ENCODE results near the gene TRPM5. TPM values are rescaled to one million over a fixed set of nuclear protein-coding genes. Genes with fewer than 3 reads are reported as not detected.

TRPM5 gene
- total and polyA plus RNA-seq, 5 experiments from 2014 or later = 0.60 to 0.69 TPM; not detected in 3

GRCh38 chr11:2460540-2461252 is 16.4 kb upstream of the TRPM5 start:
- Mint-ChIP-seq H3K36me3 (no peaks in the 10 kb centered on the region), H3K27me3 (no peaks in the 10 kb centered on the region), H3K9me3 (no peaks in the 10 kb centered on the region), H3K27ac (peak overlapping the region in 3 of 10 donors; percentile 47 to 53 (median 52)), H3K4me3 (no peak overlapping the region), H3K4me1 (peaks cover 40 to 67% (median 57%) of the 10 kb centered on the region in 4 donors)
- DNase-seq (no peak), ATAC-seq (no peak)
- POLR2A ChIA-PET = no interaction called here

GRCh38 chr11:2459796-2460531 is 15.7 kb upstream of the TRPM5 start:
- H3K36me3 Mint-ChIP-seq = no peaks in the 10 kb centered on the region
- ATAC-seq (no peak), DNase-seq (no peak)
- H3K27ac Mint-ChIP-seq = peak overlapping the region in 1 of 10 donors; percentile 20
- POLR2A ChIA-PET = interaction anchor here (1.2 kb wide), 1 partner anchor 12 kb away, joined by 3 read pairs; no protein-coding TSS in a partner anchor
- H3K4me3 Mint-ChIP-seq = no peak overlapping the region
- no peaks in the 10 kb centered on the region for H3K9me3 Mint-ChIP-seq
- H3K27me3 Mint-ChIP-seq = no peaks in the 10 kb centered on the region
- peaks cover 40 to 63% (median 51%) of the 10 kb centered on the region in 4 donors for H3K4me1 Mint-ChIP-seq

- ATAC-seq = peak in 1 of 2 donors; percentile 27
- Mint-ChIP-seq H3K4me3 (peak overlapping the region in 2 of 10 donors; percentile 1 to 22), H3K27ac (peak overlapping the region in 7 of 10 donors; percentile 34 to 79 (median 51))
Measured at GRCh38 chr11:2459016-2459725, 14.9 kb upstream of the TRPM5 start.

GRCh38 chr11:2458321-2458720 is 14.0 kb upstream of the TRPM5 start:
- Mint-ChIP-seq H3K27ac (peak overlapping the region in 2 of 10 donors; percentile 51 to 66), H3K9me3 (no peaks in the 10 kb centered on the region), H3K36me3 (peaks cover 0 to 4% (median 0%) of the 10 kb centered on the region in 3 donors), H3K4me1 (peaks cover 30 to 48% (median 37%) of the 10 kb centered on the region in 4 donors), H3K27me3 (no peaks in the 10 kb centered on the region), H3K4me3 (peak overlapping the region in 1 of 10 donors; percentile 1)
- POLR2A ChIA-PET = no interaction called here
- DNase-seq (no peak), ATAC-seq (no peak)

More at GRCh38 chr11:2459016-2459725, 14.9 kb upstream of the TRPM5 start:
- peaks cover 33 to 55% (median 44%) of the 10 kb centered on the region in 4 donors for H3K4me1 Mint-ChIP-seq
- no peaks in the 10 kb centered on the region for H3K27me3 Mint-ChIP-seq
- no peaks in the 10 kb centered on the region for H3K9me3 Mint-ChIP-seq
- no peak for DNase-seq
- POLR2A ChIA-PET = interaction anchor here (1.2 kb wide), 1 partner anchor 11 kb away, joined by 3 read pairs; no protein-coding TSS in a partner anchor
- peaks cover 0 to 4% (median 0%) of the 10 kb centered on the region in 3 donors for H3K36me3 Mint-ChIP-seq

- H3K27me3 Mint-ChIP-seq = no peaks in the 10 kb centered on the region
- no peak overlapping the region for H3K27ac Mint-ChIP-seq
- DNase-seq (no peak), ATAC-seq (no peak)
- POLR2A ChIA-PET = interaction anchor here (0.9 kb wide), 1 partner anchor 10 kb away, joined by 3 read pairs; no protein-coding TSS in a partner anchor
- no peak overlapping the region for H3K4me3 Mint-ChIP-seq
- peaks cover 8 to 17% (median 9%) of the 10 kb centered on the region in 4 donors for H3K4me1 Mint-ChIP-seq
- H3K36me3 Mint-ChIP-seq = peaks cover 0 to 11% (median 6%) of the 10 kb centered on the region in 3 donors
- H3K9me3 Mint-ChIP-seq = no peaks in the 10 kb centered on the region
Measured at GRCh38 chr11:2453436-2453835, 9.1 kb upstream of the TRPM5 start.

GRCh38 chr11:2452321-2453012 is 8.2 kb upstream of the TRPM5 start:
- ATAC-seq = no peak
- peak in 1 of 10 donors; percentile 55 for DNase-seq
- Mint-ChIP-seq H3K27me3 (no peaks in the 10 kb centered on the region), H3K9me3 (no peaks in the 10 kb centered on the region), H3K4me1 (peaks cover 4 to 21% (median 15%) of the 10 kb centered on the region in 4 donors), H3K27ac (no peak overlapping the region), H3K36me3 (peaks cover 0 to 11% (median 6%) of the 10 kb centered on the region in 3 donors), H3K4me3 (no peak overlapping the region)
- POLR2A ChIA-PET = interaction anchor here (0.5 kb wide), 1 partner anchor 159 kb away, joined by 3 read pairs; no protein-coding TSS in a partner anchor

GRCh38 chr11:2451916-2452315 is 7.6 kb upstream of the TRPM5 start:
- Mint-ChIP-seq H3K4me1 (peaks cover 6 to 23% (median 20%) of the 10 kb centered on the region in 4 donors), H3K9me3 (no peaks in the 10 kb centered on the region), H3K27me3 (no peaks in the 10 kb centered on the region), H3K27ac (no peak overlapping the region), H3K4me3 (no peak overlapping the region), H3K36me3 (peaks cover 0 to 11% (median 6%) of the 10 kb centered on the region in 3 donors)
- DNase-seq (peak in 1 of 10 donors; percentile 13), ATAC-seq (no peak)
- POLR2A ChIA-PET = no interaction called here

GRCh38 chr11:2451336-2451735 is 7.0 kb upstream of the TRPM5 start:
- peaks cover 0 to 11% (median 6%) of the 10 kb centered on the region in 3 donors for H3K36me3 Mint-ChIP-seq
- H3K4me3 Mint-ChIP-seq = no peak overlapping the region
- H3K4me1 Mint-ChIP-seq = peaks cover 7 to 28% (median 26%) of the 10 kb centered on the region in 4 donors
- no peaks in the 10 kb centered on the region for H3K27me3 Mint-ChIP-seq
- no peaks in the 10 kb centered on the region for H3K9me3 Mint-ChIP-seq
- H3K27ac Mint-ChIP-seq = no peak overlapping the region
- DNase-seq (peak in 1 of 10 donors; percentile 45), ATAC-seq (no peak)
- POLR2A ChIA-PET = no interaction called here

GRCh38 chr11:2450321-2451041 is 6.2 kb upstream of the TRPM5 start:
- Mint-ChIP-seq H3K4me3 (no peak overlapping the region), H3K27ac (peak overlapping the region in 2 of 10 donors; percentile 22 to 53), H3K9me3 (no peaks in the 10 kb centered on the region), H3K27me3 (no peaks in the 10 kb centered on the region), H3K36me3 (peaks cover 0 to 11% (median 6%) of the 10 kb centered on the region in 3 donors), H3K4me1 (peaks cover 13 to 36% (median 30%) of the 10 kb centered on the region in 4 donors)
- DNase-seq (peak in 1 of 10 donors; percentile 16), ATAC-seq (no peak)
- POLR2A ChIA-PET = interaction anchor here (0.5 kb wide), 1 partner anchor 451 kb away, joined by 4 read pairs; a partner anchor contains a TSS

GRCh38 chr11:2449548-2450320 is 5.4 kb upstream of the TRPM5 start:
- no peak overlapping the region for H3K4me3 Mint-ChIP-seq
- H3K27ac Mint-ChIP-seq = peak overlapping the region in 2 of 10 donors; percentile 43 to 72
- H3K4me1 Mint-ChIP-seq = peaks cover 17 to 40% (median 33%) of the 10 kb centered on the region in 4 donors
- no peak for ATAC-seq
- DNase-seq = peak in 1 of 10 donors; percentile 57
- POLR2A ChIA-PET = interaction anchor here (0.5 kb wide), 1 partner anchor 452 kb away, joined by 4 read pairs; a partner anchor contains a TSS
- H3K9me3 Mint-ChIP-seq = no peaks in the 10 kb centered on the region
- H3K36me3 Mint-ChIP-seq = peaks cover 0 to 11% (median 6%) of the 10 kb centered on the region in 3 donors
- no peaks in the 10 kb centered on the region for H3K27me3 Mint-ChIP-seq

Measured in naive thymus-derived CD8-positive, alpha-beta T cell (primary cell).